Activated CD8-positive, alpha-beta memory T cell treated with anti-CD3 and anti-CD28 coated beads, Interleukin-2, amount 50 U/mL, for 48 hours (primary cell): ENCODE results near the gene CDCA8.
A peak's percentile ranks its signal among the peaks of the same experiment; 100 is the strongest.
"Not testable (repeated sequence)": the region's sequence is repeated elsewhere in the genome, so short reads cannot be mapped to it uniquely, and the experiment has no call there.

ENCODE experiments used
- DNase-seq: peaks from one replicate; pipeline ENCODE4 v3.0.0-alpha.2; 2020

CDCA8 gene

DNA sequence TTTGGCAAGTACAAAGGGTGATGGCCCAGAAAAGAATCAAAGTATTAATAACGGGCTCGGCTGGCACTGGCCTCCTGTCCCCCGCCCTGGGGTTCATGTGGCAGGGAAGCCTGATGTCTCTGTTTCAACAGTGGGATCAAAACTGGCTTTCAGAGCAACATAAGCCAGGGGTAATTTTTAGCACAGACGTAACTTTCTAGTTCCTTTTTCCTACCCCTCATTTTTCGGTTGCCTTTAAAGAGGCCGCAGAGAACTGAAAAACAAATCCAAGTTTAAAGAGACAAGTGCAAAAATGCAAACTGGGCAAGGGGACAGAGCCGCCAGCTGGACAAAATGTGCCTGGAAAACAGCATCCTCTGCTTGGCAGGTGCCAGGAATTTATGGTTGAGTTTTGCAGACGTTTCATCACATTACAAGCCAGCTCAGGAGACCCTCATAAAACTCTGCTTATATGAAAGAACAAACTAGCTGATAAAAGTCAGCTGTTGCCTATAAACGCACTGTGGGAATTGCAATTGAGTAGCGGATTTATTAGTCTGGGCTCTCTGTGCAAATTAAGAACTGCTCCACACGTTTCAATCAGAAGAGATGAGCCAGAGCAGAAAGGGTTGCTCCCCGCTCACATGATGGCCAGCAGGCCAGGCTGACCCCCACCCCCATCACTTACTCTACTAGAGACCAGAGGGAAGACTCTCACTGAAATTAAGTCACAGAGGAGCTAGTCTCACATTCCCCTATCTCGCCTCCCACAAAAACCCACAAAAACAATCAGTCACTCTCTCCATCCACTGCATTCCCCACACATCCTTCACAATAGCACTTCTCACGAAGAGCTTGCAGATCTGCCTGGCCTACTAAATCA is 15.8 kb upstream of the CDCA8 start:
- DNase-seq, result no peak

DNA sequence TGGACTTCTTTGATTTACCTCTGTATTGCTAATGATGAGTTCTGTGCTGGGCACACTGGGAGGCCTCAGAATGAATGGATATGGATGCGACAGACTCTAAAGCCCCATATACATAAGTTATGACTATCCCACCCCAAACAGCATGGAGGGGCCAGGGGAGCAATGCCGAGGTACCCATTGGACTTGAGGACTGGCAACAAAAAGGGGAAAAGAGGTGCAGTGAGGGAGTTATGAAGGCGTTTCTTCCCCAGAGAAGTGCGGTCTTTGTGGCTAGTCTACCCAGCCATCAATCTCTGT is 15.2 kb upstream of the CDCA8 start:
- no peak for DNase-seq

DNA sequence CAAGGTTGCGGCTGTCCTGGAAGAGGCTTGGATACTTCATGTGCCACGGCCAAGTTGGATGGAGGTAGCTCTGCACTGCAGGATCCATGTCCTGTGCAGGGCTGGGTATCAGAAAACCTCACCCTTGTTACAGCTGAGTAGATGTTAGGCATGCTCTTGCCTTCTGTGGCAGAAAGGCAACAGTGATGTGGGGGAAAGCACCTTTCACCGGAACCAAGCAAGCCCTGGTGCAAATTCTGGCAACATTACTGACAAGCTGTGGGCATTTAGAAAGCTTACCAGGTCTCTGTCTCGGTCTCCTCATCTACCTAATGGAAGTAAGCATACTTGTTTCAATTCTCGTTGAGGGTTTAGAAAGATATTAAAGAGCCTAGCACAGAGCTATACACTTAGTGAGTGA is 14.5 kb upstream of the CDCA8 start:
- DNase-seq, result no peak

DNA sequence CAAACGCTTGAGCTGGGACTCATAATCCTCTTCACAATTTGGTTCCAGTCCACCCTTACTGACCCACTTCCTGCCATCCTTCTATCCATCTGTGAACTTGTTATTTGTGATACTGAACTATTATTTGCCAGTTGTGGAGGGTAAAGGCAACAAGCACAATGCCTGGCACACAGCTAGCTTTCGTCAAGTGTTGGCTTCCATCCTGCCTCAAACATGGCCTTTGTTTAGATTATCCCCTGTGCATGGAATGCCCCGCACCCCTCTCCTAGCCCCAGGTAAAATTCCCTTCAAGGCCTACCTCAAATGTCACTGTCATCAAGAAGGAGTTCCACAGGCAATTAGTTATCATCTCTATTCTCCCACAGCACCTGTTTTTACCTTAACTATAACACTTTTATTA is 11.4 kb upstream of the CDCA8 start:
- DNase-seq, result no peak

DNA sequence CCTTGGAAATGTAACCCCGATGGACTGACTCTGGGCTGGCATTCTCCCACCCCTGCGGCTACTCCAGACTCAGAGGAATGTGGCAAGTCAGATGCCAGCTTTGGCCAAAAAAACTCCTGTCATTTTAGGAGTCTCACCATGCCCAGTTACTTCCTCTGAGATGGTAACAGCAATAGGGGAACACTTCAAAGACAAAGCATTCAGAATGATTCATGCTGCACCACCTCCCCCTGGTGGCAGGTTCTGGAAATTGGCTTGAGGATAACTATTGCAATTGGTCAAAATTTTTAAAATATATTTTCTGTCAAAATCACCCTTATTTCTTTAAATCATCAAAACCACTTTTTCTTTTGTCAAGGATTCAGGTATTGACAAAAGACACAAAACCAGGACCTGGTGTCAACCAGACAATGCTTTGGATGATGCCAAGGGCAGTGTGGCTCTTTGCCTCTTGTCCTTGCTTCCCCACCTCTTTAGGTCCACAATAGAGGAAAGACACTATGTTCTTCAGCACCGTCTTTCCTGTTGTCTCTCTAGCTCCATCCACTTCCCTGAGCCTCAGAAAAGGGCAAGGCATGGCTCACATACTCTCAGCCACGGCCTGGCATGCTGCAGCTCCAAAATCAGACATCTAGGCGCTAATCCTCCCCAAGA is 9.9 kb upstream of the CDCA8 start:
- DNase-seq, result peak; percentile 91

DNA sequence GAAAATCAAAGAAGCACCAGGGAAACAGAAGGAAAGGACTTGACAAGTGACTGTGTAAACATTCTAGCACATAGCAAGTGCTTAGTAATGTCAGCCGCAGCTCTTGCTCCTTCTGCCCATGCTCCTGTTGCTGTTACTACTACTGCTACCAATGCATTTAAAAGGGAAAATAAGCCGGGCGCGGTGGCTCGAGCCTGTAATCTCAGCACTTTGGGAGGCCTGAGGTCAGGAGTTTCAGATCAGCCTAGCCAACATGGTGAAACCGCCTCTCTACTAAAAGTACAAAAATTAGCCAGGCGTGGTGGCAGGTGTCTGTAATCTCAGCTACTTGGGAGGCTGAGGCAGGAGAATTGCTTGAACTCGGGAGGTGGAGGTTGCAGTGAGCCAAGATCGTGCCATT is 8.1 kb upstream of the CDCA8 start:
- not testable (repeated sequence) for DNase-seq

DNA sequence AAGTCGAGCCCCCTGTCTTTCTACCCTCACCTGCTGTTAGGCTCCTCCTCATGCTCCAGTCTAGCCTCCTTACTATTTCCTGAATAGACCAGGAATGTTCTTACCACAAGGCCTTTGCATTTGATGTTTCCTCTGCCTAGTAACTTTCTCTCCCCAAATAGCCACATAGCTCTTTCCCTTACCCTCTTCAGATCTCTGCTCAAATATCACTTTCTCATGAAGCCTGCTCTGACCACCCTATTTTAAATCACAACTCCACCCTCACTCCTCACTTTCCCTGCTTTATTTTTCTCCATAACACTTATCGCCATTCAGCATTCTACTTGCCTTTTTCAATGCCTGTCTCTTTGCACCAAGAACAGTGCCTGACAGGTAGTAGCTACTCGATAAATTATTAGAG is 6.6 kb upstream of the CDCA8 start:
- no peak for DNase-seq

DNA sequence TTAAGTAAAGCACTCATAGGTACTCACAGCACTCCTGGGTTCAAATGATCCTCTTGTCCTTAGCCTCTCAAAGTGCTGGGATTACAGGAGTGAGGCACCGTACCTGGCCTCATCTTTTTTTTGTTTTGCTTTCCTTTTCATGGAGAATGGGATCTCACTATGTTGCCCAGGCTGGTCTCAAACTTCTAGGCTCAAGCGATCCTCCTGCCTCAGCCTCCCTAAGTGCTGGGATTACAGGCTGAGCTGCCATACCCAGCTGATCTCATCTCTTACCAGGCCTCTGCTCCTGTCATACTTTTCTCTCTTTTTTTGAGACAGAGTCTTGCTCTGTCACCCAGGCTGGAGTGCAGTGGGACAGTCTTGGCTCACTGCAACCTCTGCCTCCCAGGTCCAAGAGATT is 4.6 kb upstream of the CDCA8 start:
- DNase-seq, result not testable (repeated sequence)

DNA sequence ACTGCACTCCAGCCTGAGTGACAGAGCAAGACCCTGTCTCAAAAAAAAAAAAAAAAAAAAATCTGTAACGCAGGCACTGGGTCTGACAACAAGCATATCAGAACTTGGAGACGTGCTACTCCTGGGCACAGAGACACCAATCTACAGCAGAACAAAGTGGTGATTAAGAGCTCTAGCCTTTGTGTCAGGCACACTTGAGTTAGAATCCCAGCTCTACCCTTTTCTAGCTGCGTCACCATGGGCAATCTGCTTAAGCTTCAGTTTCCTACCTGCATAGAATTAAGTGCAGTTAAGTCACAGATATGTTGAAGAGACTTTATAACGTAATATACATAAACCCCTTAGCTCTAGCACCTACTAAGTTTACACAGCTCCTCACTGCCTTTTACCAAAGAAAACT is 3.4 kb upstream of the CDCA8 start:
- no peak for DNase-seq

DNA sequence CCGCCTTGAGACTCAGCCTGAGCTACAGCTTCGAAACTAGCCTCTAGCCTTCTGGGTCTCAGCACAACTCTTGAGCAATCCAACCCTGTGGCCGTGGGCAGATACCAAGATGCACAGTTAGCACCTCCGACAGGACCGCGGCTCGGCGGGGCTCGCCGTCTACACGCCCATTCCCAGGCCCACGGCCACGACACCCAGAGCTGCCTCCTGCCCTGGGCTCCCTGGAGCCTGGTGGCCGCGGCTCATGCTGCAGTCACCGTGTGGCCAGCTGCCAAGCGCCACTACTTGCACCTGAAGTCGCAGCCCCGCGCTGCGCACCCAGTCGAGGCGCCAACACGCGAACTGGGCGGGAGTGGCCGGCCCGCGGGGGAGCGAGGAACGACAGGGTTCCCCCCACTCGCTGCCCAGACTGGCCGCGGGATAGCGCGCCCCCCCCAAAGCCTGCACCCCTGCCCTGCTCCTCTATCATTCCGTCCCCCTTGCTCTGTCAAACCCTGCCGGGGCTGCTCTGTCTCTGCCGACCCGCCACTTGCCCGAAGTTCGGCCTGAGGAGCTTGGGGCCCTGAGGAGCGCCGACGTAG is 729 bp upstream of the CDCA8 start:
- DNase-seq, result peak; percentile 73

DNA sequence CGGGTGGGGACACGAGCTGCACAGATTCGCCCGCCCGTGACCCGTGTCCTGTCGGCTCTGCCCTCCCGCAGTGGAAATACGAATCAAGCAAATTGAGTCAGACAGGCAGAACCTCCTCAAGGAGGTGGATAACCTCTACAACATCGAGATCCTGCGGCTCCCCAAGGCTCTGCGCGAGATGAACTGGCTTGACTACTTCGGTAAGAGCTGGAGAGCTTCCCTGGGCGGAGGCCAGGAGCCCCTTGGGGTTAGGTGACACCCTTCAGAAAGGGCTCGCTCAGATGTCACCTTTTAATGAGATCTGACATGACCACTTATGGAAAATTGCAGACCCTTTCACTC is 489 bp downstream of the CDCA8 start:
- DNase-seq, result no peak

DNA sequence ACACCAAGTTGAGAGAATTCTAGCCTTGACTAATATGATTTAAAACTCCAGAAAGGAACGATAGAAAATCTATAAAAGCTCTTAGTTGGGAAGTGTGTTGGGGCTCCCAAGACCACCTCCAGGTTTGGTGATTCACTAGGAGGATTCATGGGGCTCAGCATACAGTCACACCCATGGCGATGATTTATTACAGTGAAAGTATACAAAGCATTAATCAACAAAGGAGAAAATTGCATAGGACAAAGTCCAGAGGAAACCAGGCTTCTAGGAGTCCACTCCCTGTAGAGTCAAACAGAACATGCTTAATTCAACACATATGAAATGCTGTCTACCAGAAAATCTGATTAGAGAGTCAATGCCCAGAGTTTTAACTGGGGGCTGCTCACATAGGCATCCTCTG is 4.8 kb downstream of the CDCA8 start:
- no peak for DNase-seq

DNA sequence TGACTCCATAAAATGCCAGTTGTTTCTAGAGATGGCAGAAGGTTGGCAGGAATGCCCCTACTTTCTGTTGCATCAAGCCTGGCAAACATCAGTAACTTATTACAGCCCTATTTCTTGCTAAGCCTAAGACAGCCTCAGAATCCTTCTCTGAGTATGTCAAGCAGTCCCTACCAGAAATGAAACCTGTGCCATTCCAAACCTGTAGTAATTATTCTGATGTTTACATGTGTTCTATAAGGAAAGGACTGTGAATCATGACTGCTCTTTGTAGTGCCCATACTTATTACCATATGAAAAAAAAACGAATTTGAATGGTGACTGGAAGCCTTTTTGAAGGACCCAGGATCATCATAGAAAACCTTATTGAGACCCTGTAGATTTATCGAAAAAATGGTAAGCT is 5.4 kb downstream of the CDCA8 start:
- DNase-seq, result no peak

DNA sequence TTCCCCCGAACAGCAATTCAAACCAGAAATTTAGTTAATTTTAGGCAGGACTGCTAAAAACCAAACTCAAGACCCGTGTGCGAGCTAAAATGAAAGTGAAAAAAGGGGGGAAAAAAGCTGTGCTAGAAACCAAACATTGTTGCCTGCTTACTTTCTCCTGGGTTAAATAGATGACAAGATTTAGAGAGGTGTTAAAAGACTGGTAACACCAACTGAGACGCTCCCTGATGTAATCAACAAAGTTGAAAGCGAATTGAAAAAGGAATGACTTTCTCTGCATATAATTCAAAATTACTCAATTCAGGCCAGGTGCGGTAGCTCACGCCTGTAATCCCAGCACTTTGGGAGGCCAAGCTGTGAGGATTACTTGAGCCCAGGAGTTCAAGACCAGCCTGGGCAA is 6.8 kb downstream of the CDCA8 start:
- no peak for DNase-seq

DNA sequence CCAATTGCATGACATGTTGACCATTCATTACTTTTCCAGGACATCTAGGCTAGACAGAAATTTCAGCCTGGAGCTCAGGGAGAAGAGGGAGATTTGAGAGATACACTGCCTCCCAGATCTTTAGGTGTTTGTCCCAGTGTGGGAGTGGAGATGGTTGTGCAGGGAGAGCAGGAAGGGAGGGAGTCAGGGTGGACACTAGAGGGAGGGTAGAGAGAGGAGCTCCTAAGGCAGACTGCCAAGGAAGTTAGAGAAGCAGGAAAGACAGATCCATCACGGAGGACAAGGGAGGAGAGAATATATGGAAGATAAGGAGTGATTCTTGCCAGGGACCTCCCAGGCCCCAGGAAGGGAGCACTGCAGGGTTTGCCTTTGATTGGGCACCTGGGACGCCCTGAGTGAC is 8.7 kb downstream of the CDCA8 start:
- no peak for DNase-seq

DNA sequence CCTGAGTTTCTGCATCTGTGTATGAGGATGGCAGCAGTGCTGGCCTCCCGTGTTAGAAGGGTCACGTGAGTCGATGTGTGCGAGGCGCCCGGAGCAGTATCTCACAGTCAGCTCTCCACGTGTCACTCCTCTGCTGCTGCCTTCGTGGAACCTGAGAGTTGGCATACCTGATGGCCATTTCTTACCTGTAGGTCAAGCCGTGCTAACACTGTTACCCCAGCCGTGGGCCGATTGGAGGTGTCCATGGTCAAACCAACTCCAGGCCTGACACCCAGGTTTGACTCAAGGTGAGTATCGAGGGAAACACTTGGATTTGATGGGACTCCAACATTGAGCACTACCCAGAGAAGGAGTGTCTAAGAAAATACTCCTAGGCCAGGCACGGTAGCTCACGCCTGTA is 10.7 kb downstream of the CDCA8 start:
- DNase-seq, result no peak

DNA sequence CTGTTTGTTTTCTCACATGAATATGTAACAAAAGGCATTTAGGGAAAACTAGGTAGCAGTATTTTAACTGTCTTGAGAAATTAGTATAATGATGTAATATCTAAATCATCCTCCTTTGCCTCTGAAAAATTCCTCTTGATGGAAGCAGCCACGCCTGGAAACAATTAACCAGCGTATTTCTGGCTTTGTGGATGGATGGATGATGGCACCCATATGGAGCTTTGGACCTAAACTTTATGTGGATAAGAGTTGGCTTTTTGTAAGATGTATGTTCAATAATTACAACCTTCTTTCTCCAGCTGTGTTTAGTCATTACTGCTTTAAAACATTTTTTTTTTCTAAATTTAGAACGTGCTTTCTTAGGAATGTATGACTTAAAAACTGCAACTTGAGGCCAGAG is 12.7 kb downstream of the CDCA8 start:
- no peak for DNase-seq

DNA sequence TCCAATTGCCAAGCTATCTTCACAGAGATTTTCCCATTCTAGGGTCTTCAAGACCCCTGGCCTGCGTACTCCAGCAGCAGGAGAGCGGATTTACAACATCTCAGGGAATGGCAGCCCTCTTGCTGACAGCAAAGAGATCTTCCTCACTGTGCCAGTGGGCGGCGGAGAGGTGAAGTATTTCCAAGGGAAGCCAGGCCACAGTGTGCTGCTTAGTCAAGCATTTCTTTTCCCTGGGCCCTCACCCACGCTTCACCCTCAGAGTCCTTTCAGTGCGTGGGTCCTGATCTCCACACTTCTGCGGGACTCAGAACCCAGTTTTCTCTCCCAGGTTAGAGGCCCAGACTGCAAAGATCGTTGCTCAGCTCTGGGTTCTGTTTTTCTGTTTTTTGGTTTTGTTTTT is 13.1 kb downstream of the CDCA8 start:
- no peak for DNase-seq

DNA sequence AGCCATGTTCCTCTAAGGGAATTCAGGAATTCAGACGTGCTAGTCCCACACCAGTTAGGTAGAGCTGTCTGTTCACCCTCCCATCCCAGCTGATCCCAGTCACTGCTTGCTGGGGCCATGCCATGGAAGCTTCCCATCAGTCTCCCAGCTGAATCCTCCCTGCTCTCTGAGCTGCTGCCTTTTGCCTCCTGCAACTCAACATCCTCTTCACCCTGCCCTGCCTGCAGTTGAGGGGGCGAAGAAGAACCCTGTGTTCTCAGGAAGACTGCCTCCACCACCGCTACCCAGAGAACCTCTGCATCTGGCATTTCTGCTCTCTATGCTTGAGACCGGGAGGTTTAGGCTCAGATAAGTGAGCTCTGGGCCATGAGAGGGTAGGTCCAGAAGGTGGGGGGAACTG is 16.2 kb downstream of the CDCA8 start:
- DNase-seq, result no peak

DNA sequence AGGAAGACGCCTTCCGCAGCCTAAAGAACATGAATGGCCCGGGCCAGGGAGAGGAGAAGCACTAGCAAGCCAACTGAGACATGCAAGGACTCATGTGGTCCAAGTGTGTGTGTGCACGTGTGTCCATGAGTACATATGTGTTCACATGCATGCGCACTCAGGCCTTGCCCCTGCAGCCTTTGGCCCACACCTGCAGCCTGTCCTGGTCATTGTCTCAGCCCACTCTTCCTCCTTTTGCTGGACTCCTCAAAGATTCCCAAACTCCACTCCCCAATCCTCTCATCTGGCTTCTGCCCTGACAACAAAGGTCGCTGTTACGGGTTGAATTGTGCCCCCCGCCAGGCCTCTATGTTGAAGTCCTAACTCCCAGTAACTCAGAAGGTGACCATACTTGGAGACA is 21.9 kb downstream of the CDCA8 start:
- DNase-seq, result no peak

DNA sequence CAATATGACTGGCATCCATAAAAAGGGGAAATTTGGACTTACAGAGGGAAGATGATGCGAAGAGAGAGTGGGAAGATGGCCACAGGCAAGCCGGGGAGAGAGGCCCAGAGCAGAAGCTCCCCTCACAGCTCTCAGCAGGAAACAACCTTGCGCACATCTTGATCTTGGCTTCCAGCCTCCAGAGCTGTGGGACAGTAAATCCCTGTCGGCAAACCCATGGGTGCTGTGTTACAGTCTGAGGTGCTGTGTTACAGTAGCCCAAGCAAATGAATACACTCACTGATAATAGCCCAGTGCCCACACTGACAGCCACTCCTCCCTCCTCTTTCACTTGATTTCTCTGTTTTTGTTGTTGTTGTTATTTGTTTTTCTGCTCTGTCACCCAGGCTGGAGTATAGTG is 22.4 kb downstream of the CDCA8 start:
- DNase-seq, result no peak

DNA sequence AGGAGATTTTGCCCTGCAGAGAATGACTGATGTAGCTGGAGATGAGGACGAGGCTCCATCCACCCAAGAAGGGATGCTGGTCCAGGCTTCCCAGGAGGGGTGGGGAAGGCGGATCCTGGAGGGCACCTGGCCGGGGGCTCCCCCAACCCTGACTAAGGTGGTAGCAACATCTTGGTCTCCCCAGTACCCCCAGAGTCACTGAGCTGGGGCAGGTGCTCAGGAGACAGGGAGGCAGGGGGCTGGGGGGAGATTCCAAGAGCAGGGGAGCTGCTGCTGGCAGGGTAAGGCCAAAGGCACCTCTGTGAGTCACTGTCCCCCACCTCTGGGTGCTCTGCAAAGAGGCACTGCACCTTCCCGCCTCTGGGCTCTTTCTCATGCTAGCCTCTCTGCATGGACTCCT is 24.0 kb downstream of the CDCA8 start:
- DNase-seq, result no peak

DNA sequence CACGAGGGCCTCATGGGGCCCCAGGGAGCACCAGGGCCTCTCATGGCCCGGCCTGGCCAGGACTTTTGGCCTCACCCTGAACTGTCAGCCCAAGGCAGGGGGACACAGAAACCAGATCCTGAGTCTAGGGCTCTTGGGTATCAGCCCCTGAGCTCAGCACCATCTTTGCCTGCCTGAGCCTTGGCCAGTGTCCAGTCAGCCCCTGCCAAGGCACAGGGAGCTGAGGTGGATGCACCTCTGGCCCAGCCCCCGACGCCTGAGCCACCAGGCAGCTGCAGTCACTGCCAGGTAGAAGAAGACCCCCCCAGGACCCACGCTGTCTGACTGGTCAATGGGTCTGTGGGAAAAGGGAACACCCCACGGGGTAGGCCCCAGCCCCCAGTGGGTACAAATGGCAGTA is 25.3 kb downstream of the CDCA8 start:
- no peak for DNase-seq

DNA sequence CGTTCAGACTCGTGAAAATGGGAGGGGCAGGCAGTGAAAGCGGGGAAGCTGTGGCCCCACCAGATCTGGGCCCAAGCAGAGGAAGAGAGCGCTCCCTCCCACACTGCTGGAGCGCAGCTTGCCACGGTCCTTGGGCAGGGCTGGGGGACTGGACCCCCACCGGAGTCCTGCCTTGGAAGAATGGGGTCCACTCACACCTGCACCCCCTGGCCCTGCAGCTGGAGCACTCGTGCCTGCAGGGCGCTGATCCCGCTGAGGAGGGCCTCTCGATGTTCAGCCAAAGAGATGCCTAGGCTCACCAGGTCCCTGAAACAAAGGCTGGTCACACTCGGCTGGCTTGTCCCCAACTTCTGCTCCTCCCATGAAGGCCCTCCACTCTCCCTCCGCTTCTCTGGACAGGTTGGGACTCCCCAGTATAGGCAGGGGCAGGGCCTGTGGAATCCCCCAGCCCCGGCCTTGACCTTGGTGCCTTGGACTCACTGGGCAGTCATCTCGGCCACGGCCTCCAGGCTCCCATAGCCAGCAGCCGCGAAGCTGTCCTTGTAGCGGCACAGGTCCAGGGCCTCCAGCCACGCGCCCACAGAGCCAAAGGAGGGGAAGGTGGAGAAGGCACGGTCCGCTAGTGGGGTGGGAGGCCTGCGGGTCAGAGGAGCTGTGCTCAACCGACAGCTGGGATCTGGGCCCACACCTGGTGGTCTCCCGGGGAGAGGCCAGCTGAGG is 26.0 kb downstream of the CDCA8 start:
- no peak for DNase-seq
